ENCODE results near the gene PLCH1. TPM values are rescaled to one million over a fixed set of nuclear protein-coding genes. Genes with fewer than 3 reads are reported as not detected.

PLCH1 gene
- total and polyA plus RNA-seq, 7 experiments from 2014 or later: 0.56 TPM; not detected in 6

- DNase-seq: no peak
- CTCF ChIA-PET: no interaction called here
- H3K27me3 ChIP-seq (ENCODE audit: control insufficient read depth in 2 of 2, insufficient read depth in 2 of 2, low read length in 2 of 2): no peaks in the 10 kb centered on the region
- H3K27ac Mint-ChIP-seq: no peak overlapping the region
- H3K27ac ChIP-seq (ENCODE audit: low read depth, low read length): no peak overlapping the region
- ATAC-seq: no peak
- H3K36me3 ChIP-seq (ENCODE audit: control insufficient read depth in 2 of 3, insufficient read depth in 3 of 3, low read length in 3 of 3): no peaks in the 10 kb centered on the region
- no peaks in the 10 kb centered on the region for H3K9me3 Mint-ChIP-seq
- no peaks in the 10 kb centered on the region for H3K9me3 ChIP-seq (ENCODE audit: control insufficient read depth in 2 of 3, low read length in 3 of 3)
- no peak overlapping the region for H3K4me3 ChIP-seq (ENCODE audit: low read length)
- H3K4me1 ChIP-seq (ENCODE audit: control insufficient read depth in 2 of 2, insufficient read depth in 2 of 2, low read length in 2 of 2): no peaks in the 10 kb centered on the region
- H3K4me3 Mint-ChIP-seq: no peak overlapping the region
- H3K4me1 Mint-ChIP-seq: peaks cover 0 to 17% (median 10%) of the 10 kb centered on the region in 7 donors
- no peaks in the 10 kb centered on the region for H3K36me3 Mint-ChIP-seq
- intact Hi-C loops (cut with micrococcal nuclease): no loop called here
- POLR2A ChIA-PET: no interaction called here
- peaks cover 0 to 10% (median 2%) of the 10 kb centered on the region in 5 donors for H3K27me3 Mint-ChIP-seq
Observed at GRCh38 chr3:155335724-155336354, 409.0 kb downstream of the PLCH1 start.

GRCh38 chr3:155334914-155335723, 409.8 kb downstream of the PLCH1 start:
- Mint-ChIP-seq H3K36me3 (no peaks in the 10 kb centered on the region), H3K4me1 (peaks cover 0 to 17% (median 10%) of the 10 kb centered on the region in 7 donors), H3K9me3 (no peaks in the 10 kb centered on the region), H3K27me3 (peaks cover 0 to 10% (median 0%) of the 10 kb centered on the region in 5 donors), H3K4me3 (peak overlapping the region in 2 of 10 donors; percentile 0 to 3), H3K27ac (peak overlapping the region in 2 of 9 donors; percentile 12 to 42)
- H3K4me1 ChIP-seq (ENCODE audit: control insufficient read depth in 2 of 2, insufficient read depth in 2 of 2, low read length in 2 of 2): no peaks in the 10 kb centered on the region
- ATAC-seq (peak; percentile 67), DNase-seq (peak in 1 of 9 donors; percentile 8)
- intact Hi-C loops (cut with micrococcal nuclease): no loop called here
- ChIA-PET POLR2A (no interaction called here), CTCF (no interaction called here)
- H3K36me3 ChIP-seq (ENCODE audit: control insufficient read depth in 2 of 3, insufficient read depth in 3 of 3, low read length in 3 of 3): no peaks in the 10 kb centered on the region
- no peaks in the 10 kb centered on the region for H3K9me3 ChIP-seq (ENCODE audit: control insufficient read depth in 2 of 3, low read length in 3 of 3)
- no peak overlapping the region for H3K4me3 ChIP-seq (ENCODE audit: low read length)
- H3K27me3 ChIP-seq (ENCODE audit: control insufficient read depth in 2 of 2, insufficient read depth in 2 of 2, low read length in 2 of 2): no peaks in the 10 kb centered on the region
- no peak overlapping the region for H3K27ac ChIP-seq (ENCODE audit: low read depth, low read length)

- CTCF ChIA-PET: no interaction called here
- Mint-ChIP-seq H3K36me3 (no peaks in the 10 kb centered on the region), H3K4me1 (peaks cover 0 to 17% (median 10%) of the 10 kb centered on the region in 7 donors), H3K27ac (peak overlapping the region in 1 of 9 donors; percentile 12), H3K27me3 (peaks cover 0 to 6% (median under 1%) of the 10 kb centered on the region in 5 donors), H3K9me3 (no peaks in the 10 kb centered on the region), H3K4me3 (peak overlapping the region in 2 of 10 donors; percentile 0 to 3)
- Histone ChIP-seq H3K9me3 (ENCODE audit: control insufficient read depth in 2 of 3, low read length in 3 of 3) (no peaks in the 10 kb centered on the region), H3K27me3 (ENCODE audit: control insufficient read depth in 2 of 2, insufficient read depth in 2 of 2, low read length in 2 of 2) (no peaks in the 10 kb centered on the region), H3K4me1 (ENCODE audit: control insufficient read depth in 2 of 2, insufficient read depth in 2 of 2, low read length in 2 of 2) (no peaks in the 10 kb centered on the region), H3K36me3 (ENCODE audit: control insufficient read depth in 2 of 3, insufficient read depth in 3 of 3, low read length in 3 of 3) (no peaks in the 10 kb centered on the region), H3K27ac (ENCODE audit: low read depth, low read length) (no peak overlapping the region), H3K4me3 (ENCODE audit: low read length) (no peak overlapping the region)
- intact Hi-C loops (cut with micrococcal nuclease): no loop called here
- ATAC-seq (no peak), DNase-seq (no peak)
- POLR2A ChIA-PET: no interaction called here
Observed at GRCh38 chr3:155334215-155334913, 410.5 kb downstream of the PLCH1 start.

- H3K4me1 Mint-ChIP-seq: peaks cover 0 to 17% (median 10%) of the 10 kb centered on the region in 7 donors
- CTCF ChIA-PET: no interaction called here
- H3K9me3 Mint-ChIP-seq: no peaks in the 10 kb centered on the region
- Histone ChIP-seq H3K9me3 (ENCODE audit: control insufficient read depth in 2 of 3, low read length in 3 of 3) (no peaks in the 10 kb centered on the region), H3K36me3 (ENCODE audit: control insufficient read depth in 2 of 3, insufficient read depth in 3 of 3, low read length in 3 of 3) (no peaks in the 10 kb centered on the region), H3K4me1 (ENCODE audit: control insufficient read depth in 2 of 2, insufficient read depth in 2 of 2, low read length in 2 of 2) (no peaks in the 10 kb centered on the region), H3K4me3 (ENCODE audit: low read length) (no peak overlapping the region), H3K27me3 (ENCODE audit: control insufficient read depth in 2 of 2, insufficient read depth in 2 of 2, low read length in 2 of 2) (no peaks in the 10 kb centered on the region), H3K27ac (ENCODE audit: low read depth, low read length) (no peak overlapping the region)
- peaks cover 0 to 7% (median 5%) of the 10 kb centered on the region in 5 donors for H3K27me3 Mint-ChIP-seq
- DNase-seq (no peak), ATAC-seq (no peak)
- no peak overlapping the region for H3K27ac Mint-ChIP-seq
- intact Hi-C loops (cut with micrococcal nuclease): no loop called here
- POLR2A ChIA-PET: no interaction called here
- H3K36me3 Mint-ChIP-seq: no peaks in the 10 kb centered on the region
- H3K4me3 Mint-ChIP-seq: no peak overlapping the region
Observed at GRCh38 chr3:155332716-155333115, 412.2 kb downstream of the PLCH1 start.

- Mint-ChIP-seq H3K27ac (no peak overlapping the region), H3K4me1 (peaks cover 0 to 17% (median 10%) of the 10 kb centered on the region in 7 donors), H3K36me3 (no peaks in the 10 kb centered on the region), H3K4me3 (no peak overlapping the region), H3K27me3 (peaks cover 0 to 7% (median 2%) of the 10 kb centered on the region in 5 donors), H3K9me3 (no peaks in the 10 kb centered on the region)
- intact Hi-C loops (cut with micrococcal nuclease): no loop called here
- ATAC-seq (no peak), DNase-seq (no peak)
- Histone ChIP-seq H3K9me3 (ENCODE audit: control insufficient read depth in 2 of 3, low read length in 3 of 3) (no peaks in the 10 kb centered on the region), H3K36me3 (ENCODE audit: control insufficient read depth in 2 of 3, insufficient read depth in 3 of 3, low read length in 3 of 3) (no peaks in the 10 kb centered on the region), H3K4me3 (ENCODE audit: low read length) (no peak overlapping the region), H3K4me1 (ENCODE audit: control insufficient read depth in 2 of 2, insufficient read depth in 2 of 2, low read length in 2 of 2) (no peaks in the 10 kb centered on the region), H3K27me3 (ENCODE audit: control insufficient read depth in 2 of 2, insufficient read depth in 2 of 2, low read length in 2 of 2) (no peaks in the 10 kb centered on the region), H3K27ac (ENCODE audit: low read depth, low read length) (no peak overlapping the region)
- ChIA-PET CTCF (no interaction called here), POLR2A (no interaction called here)
Observed at GRCh38 chr3:155331078-155331477, 413.8 kb downstream of the PLCH1 start.

- Mint-ChIP-seq H3K27ac (no peak overlapping the region), H3K27me3 (peaks cover 0 to 7% (median 0%) of the 10 kb centered on the region in 5 donors), H3K4me3 (no peak overlapping the region), H3K4me1 (peaks cover 0 to 14% (median 8%) of the 10 kb centered on the region in 7 donors), H3K36me3 (no peaks in the 10 kb centered on the region), H3K9me3 (no peaks in the 10 kb centered on the region)
- ChIA-PET POLR2A (no interaction called here), CTCF (no interaction called here)
- Histone ChIP-seq H3K4me3 (ENCODE audit: low read length) (no peak overlapping the region), H3K36me3 (ENCODE audit: control insufficient read depth in 2 of 3, insufficient read depth in 3 of 3, low read length in 3 of 3) (no peaks in the 10 kb centered on the region), H3K4me1 (ENCODE audit: control insufficient read depth in 2 of 2, insufficient read depth in 2 of 2, low read length in 2 of 2) (no peaks in the 10 kb centered on the region), H3K9me3 (ENCODE audit: control insufficient read depth in 2 of 3, low read length in 3 of 3) (no peaks in the 10 kb centered on the region), H3K27ac (ENCODE audit: low read depth, low read length) (no peak overlapping the region), H3K27me3 (ENCODE audit: control insufficient read depth in 2 of 2, insufficient read depth in 2 of 2, low read length in 2 of 2) (no peaks in the 10 kb centered on the region)
- no peak for DNase-seq
- ATAC-seq: no peak
- intact Hi-C loops (cut with micrococcal nuclease): no loop called here
Observed at GRCh38 chr3:155330370-155330769, 414.5 kb downstream of the PLCH1 start.
